Measurements from ENCODE around the gene RPA3. TPM values are rescaled to one million over a fixed set of nuclear protein-coding genes. Genes with fewer than 3 reads are reported as not detected.

Gene RPA3
- total RNA-seq (2022; extraction: Qiagen RNA extraction) = 69.5 to 97.6 TPM (median 76.1 TPM) in 5 replicates

GRCh38 chr7:7718492-7718891 lies at the start of gene RPA3:
Gene RPA3, minus strand, starts transcription at chr7:7718607. Its CDS starts 78,189 bp downstream, at chr7:7640418.

DNA sequence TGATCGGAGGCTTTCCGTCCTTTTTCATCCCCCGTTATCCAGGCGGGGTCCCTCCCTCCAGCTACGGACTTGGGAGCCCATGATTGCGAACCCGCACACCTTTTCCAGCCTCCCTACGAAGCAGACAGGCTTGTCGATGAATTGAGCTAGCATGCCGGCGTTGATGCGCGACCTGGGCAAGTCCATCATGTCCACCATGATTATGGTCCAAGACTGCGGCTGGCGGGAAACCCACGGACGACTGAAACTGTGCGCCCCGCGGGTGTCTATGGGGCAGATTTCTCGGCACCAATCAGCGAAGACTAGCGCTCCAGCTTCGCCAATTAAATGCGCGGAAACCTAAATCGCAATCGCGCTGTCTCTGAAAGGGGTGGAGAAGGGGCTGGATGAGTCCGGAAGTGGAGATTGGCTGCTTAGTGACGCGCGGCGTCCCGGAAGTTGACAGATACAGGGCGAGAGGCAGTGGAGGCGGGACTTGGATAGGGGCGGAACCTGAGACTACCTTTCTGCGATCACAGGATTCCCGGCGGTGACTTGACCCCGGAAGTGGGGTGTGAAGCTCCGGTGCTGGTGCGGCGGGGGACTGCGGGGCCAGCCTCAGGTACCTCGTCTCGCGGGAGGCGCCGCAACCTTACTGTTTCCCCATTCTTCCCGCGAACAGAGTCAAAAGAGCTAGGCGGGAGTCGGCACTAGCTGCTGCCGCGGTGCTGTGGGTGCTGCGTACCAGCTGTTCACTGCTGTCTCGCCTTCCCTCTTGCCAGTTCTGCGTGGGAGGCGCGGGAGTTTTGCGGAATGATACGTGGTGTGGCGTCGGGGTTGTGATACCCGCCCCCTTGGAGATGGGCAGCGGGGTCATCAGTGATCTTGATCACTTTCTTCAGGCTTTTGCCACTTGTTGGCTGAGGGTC lies 77.9 kb downstream of the RPA3 start, which contains the start of gene UMAD1:
UMAD1 (plus strand) TSS at position 532 of the 908 bp plus-strand sequence. CDS start 32,620 bp downstream, outside the sequence.

Other genes with a start within 250 kb of the RPA3 start
- gene COL28A1, start 182.7 kb downstream of the RPA3 start, total RNA-seq (2022; extraction: Qiagen RNA extraction) = 0.43 to 0.85 TPM (median 0.60 TPM) in 5 replicates
- 17.2 to 22.1 TPM (median 21.1 TPM) in 5 replicates for gene MIOS, start 151.7 kb downstream of the RPA3 start, total RNA-seq (2022; extraction: Qiagen RNA extraction)
- gene UMAD1, start 77.9 kb downstream of the RPA3 start, total RNA-seq (2022; extraction: Qiagen RNA extraction) = 9.5 to 10.8 TPM (median 9.9 TPM) in 5 replicates